Psoas muscle (tissue), 8 donors: ENCODE measurements around the gene WWC1. TPM values are rescaled to one million over a fixed set of nuclear protein-coding genes. Genes with fewer than 3 reads are reported as not detected.

Source experiments
- ATAC-seq, 4 donors: fragments of 200-7000 bp; cut with Tn5 transposase; one replicate each; pipeline ENCODE4 v1.9.1; 2020; ENCODE audit warnings: moderate library complexity in 3 of 4, mild to moderate bottlenecking in 2 of 4
- DNase-seq, 2 donors: peaks; one replicate each; pipeline ENCODE4 v3.0.0-alpha.2; 2020
- H3K27ac ChIP-seq: fragments of 200-600 bp; one replicate; pipeline ENCODE4 v1.8.0; 2022
- H3K27me3 ChIP-seq, 3 donors: fragments of 200-600 bp in 1 of 3; one replicate each; pipeline versions ENCODE4 v1.6.1 to v1.8.0; 2013 to 2022; ENCODE audit warnings: low read length in 2 of 3, mild to moderate bottlenecking in 2 of 3, moderate library complexity in 1 of 3; ENCODE audit not compliant: insufficient read depth in 3 of 3
- H3K36me3 ChIP-seq, 2 donors: fragments of 200-600 bp in 1 of 2; one replicate each; pipeline versions ENCODE4 v1.6.1 to v1.8.0; 2013 to 2022; ENCODE audit warnings: low read depth in 1 of 2, mild to moderate bottlenecking in 1 of 2, moderate library complexity in 1 of 2; ENCODE audit not compliant: insufficient read depth in 1 of 2
- H3K4me1 ChIP-seq: fragments of 200-600 bp; one replicate; pipeline ENCODE4 v1.8.0; 2022
- H3K4me3 ChIP-seq: fragments of 200-600 bp; one replicate; pipeline ENCODE4 v1.8.0; 2022; ENCODE audit warnings: mild to moderate bottlenecking
- H3K9me3 ChIP-seq: fragments of 200-600 bp; one replicate; pipeline ENCODE4 v1.8.0; 2022
- CTCF ChIP-seq: fragments of 200-600 bp; IDR thresholded peaks from one replicate; pipeline ENCODE4 v1.8.0; 2022; ENCODE audit warnings: antibody characterized with exemption
- WGBS, 3 donors: extraction: QIAGEN DNeasy Blood & Tissue Kit; methylation state at CpG; one replicate each; pipeline versions ENCODE4 v1.1.6 to v1.1.7; 2013; 5-methylcytosine and 5-hydroxymethylcytosine counted together
- intact Hi-C, 2 donors: fragments of 100-400 bp; cut with DNase I; formaldehyde crosslinking; loops; one replicate each; pipeline versions ENCODE4 v1.11.0 to v1.14.2; 2022
- long read RNA-seq, 2 donors: library from polyadenylated mRNA; unstranded; transcript quantifications; one replicate each; pipeline ENCODE4 v2.0.0, GENCODE V29; 2021
- polyA plus RNA-seq, 3 donors: library from polyadenylated mRNA; stranded (reverse); fragments of 200-250 nt; gene quantifications; one replicate each; pipeline ENCODE4 v1.2.3, GENCODE V29; 2013
- total RNA-seq, 4 donors: library from RNA; stranded (reverse); fragmentation: NEBNext Ultra II Directional in 2 of 4; extraction: Animal tissue kit (Norgen Biotek cat#: 25700) in 2 of 4; gene quantifications; one replicate each; pipeline versions ENCODE4 v1.2.1 to v1.2.4, GENCODE V29; 2021 to 2023
- donor health status: healthy with polysubstance abuse.
- donor health status: DM: no; HTN: no; CAD: no; lungs with moderate emphysema.
- donor health status: Bipolar disorder and iron deficiency.
- donor health status: healthy.
- donor health status: DM: yes; HTN: yes; CAD: no.
- donor health status: DM: no; HTN: no; CAD: no.
- donor health status: DM: no; HTN: no; CAD: no.
- donor health status: DM: yes; HTN: yes; CAD: no.

Gene WWC1
- total RNA-seq: under 1 TPM in 1 of 4 donors, not detected in 3; 0.25 TPM
- under 1 TPM; 0.03 to 0.13 (median 0.04) TPM for polyA plus RNA-seq
- long read RNA-seq, donor 1: 0 reads
- long read RNA-seq, donor 2: 0 reads

DNA sequence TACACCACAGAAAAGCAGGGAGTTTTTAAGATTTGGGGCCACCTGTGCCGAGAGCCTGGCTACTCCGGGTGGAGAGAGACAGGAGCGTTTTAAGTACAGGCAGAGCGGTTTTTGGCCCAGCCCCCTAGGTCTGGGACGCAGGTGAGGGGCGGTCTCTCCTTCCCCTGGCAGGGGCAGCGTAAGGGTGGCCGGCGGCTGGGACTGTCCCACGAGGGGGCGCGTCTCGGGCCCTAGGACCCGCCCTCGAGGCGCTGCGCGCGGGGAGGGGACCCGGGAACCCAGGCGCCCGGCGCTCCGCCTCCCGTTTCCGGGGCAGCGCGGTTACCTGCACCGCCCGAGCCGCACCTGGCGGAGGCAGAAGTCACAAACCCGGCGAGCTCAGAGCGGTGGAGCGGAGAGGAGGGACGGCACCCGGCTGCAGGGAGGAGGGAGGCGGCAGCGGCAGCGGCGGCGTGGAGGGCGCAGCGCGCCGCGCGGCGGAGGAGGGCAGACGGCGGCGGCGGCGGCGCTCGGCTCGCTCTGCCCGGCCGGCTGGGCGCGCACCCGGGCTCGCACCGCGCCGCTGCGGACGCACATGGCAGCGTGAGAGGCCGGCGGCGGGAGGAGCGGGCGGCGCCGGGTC, at the start of gene WWC1:
Gene WWC1, plus strand, starts transcription at position 304 of the 622 bp plus-strand sequence. CDS start 508 bp downstream, outside the sequence.
- intact Hi-C loops: no loop called here
- WGBS, 3 donors: 0 to 1% (median 1%) methylated on average over 17 to 77 of the region's 77 CpGs
- Histone ChIP-seq H3K4me1 (no peaks in the 10 kb centered on the region), H3K4me3 (peak within 1 kb of the TSS; percentile 46), H3K9me3 (no peaks in the 10 kb centered on the region), H3K27me3 (peaks cover 3 to 43% (median 19%) of the 10 kb centered on the region in 3 donors), H3K36me3 (no peaks in the 10 kb centered on the region), H3K27ac (no peak within 1 kb of the TSS)
- ATAC-seq (no peak), DNase-seq (peak in 1 of 2 donors; percentile 14)
- no peak for TF ChIP-seq CTCF

DNA sequence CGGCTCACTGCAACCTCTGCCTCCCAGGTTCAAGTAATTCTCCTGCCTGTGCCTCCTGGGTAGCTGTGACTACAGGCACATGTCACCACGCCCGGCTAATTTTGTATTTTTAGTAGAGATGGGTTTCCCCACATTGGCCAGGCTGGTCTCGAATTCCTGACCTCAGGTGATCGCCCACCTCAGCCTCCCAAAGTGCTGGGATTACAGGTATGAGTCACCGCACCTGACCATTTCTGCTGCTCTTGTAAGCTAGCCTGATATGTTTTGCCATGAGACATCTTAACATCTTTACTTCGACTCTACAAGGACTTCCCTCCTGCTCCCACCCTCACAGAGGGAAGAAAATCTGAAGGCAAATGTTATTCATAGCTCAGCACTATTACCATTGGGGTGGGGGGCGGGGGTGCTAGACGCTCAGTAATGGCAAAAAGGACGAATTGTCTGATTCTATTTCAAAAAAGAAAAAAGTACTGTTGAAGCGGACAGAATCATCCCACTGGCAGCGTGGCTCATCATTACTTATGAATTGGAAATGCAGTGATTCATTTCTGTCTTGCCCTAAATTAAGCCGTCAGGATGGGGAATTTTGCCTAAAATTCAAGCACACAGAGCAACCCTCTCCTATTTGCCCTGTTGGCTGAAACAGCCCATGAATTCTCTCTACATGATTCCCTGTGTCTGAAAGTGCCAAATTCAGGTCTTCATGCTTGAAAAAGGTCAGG, 46.4 kb upstream of the WWC1 start:
- TF ChIP-seq CTCF: no peak
- intact Hi-C loops: loop anchor here in 1 of 2 donors (10.0 kb wide), 1 partner anchor 1480 kb away; no protein-coding TSS in a partner anchor

GRCh38 chr5:168249923-168250322, 41.5 kb upstream of the WWC1 start:
- no peaks in the 10 kb centered on the region for H3K4me1 ChIP-seq
- intact Hi-C loops: loop anchor here in 1 of 2 donors (10.0 kb wide), 1 partner anchor 1475 kb away; no protein-coding TSS in a partner anchor
- ATAC-seq: no peak
- H3K4me3 ChIP-seq: no peak overlapping the region
- no peaks in the 10 kb centered on the region for H3K27me3 ChIP-seq
- no peaks in the 10 kb centered on the region for H3K36me3 ChIP-seq
- no peak for TF ChIP-seq CTCF
- DNase-seq: no peak
- H3K9me3 ChIP-seq: no peaks in the 10 kb centered on the region
- H3K27ac ChIP-seq: no peak overlapping the region

More for the DNA sequence above, 46.4 kb upstream of the WWC1 start:
- H3K9me3 ChIP-seq: no peaks in the 10 kb centered on the region
- H3K36me3 ChIP-seq: no peaks in the 10 kb centered on the region
- no peak overlapping the region for H3K4me3 ChIP-seq
- H3K27ac ChIP-seq: no peak overlapping the region
- H3K27me3 ChIP-seq: no peaks in the 10 kb centered on the region
- no peak for DNase-seq
- H3K4me1 ChIP-seq: no peaks in the 10 kb centered on the region
- WGBS, 3 donors: 80 to 82% (median 80%) methylated on average over 13 of the region's 13 CpGs
- no peak for ATAC-seq

GRCh38 chr5:168251259-168251658, 40.2 kb upstream of the WWC1 start:
- Histone ChIP-seq H3K27me3 (no peaks in the 10 kb centered on the region), H3K36me3 (no peaks in the 10 kb centered on the region), H3K9me3 (no peaks in the 10 kb centered on the region), H3K27ac (no peak overlapping the region), H3K4me1 (no peaks in the 10 kb centered on the region), H3K4me3 (no peak overlapping the region)
- WGBS, 3 donors: 29 to 51% (median 39%) methylated on average over 7 of the region's 7 CpGs
- intact Hi-C loops: no loop called here
- ATAC-seq: no peak
- TF ChIP-seq CTCF: no peak
- DNase-seq: no peak
